NCI-H345 treated with DMSO at 0.1 percent for 48 hours (cell line): ENCODE measurements around the gene GUCY1B1.
A peak's percentile ranks its signal among the peaks of the same experiment; 100 is the strongest.

Experiments
- DNase-seq: peaks from one replicate; lab custom pipeline; 2025; ENCODE audit not compliant: unreplicated experiment; lab: John Stamatoyannopoulos, UW

The GUCY1B1 gene

GRCh38 chr4:155758481-155759371 is at the start of gene GUCY1B1:
Gene GUCY1B1, plus strand, starts transcription at chr4:155759021. Its CDS starts 120 bp downstream, at chr4:155759141.
- DNase-seq = peak; percentile 52

- DNase-seq = no peak
Observed at GRCh38 chr4:155709918-155710317, 48.9 kb upstream of the GUCY1B1 start.

GRCh38 chr4:155711556-155711955 is 47.3 kb upstream of the GUCY1B1 start:
- no peak for DNase-seq

GRCh38 chr4:155712846-155713245 is 46.0 kb upstream of the GUCY1B1 start:
- DNase-seq = no peak

- DNase-seq = no peak
Observed at GRCh38 chr4:155713911-155714310, 44.9 kb upstream of the GUCY1B1 start.

GRCh38 chr4:155722336-155722735 is 36.5 kb upstream of the GUCY1B1 start:
- DNase-seq = no peak

- no peak for DNase-seq
Observed at GRCh38 chr4:155722816-155723499, 35.9 kb upstream of the GUCY1B1 start.

- DNase-seq = no peak
Observed at GRCh38 chr4:155724731-155725130, 34.1 kb upstream of the GUCY1B1 start.

- no peak for DNase-seq
Observed at GRCh38 chr4:155734065-155734464, 24.8 kb upstream of the GUCY1B1 start.

GRCh38 chr4:155734951-155735350 is 23.9 kb upstream of the GUCY1B1 start:
- DNase-seq = no peak

GRCh38 chr4:155735496-155735895 is 23.3 kb upstream of the GUCY1B1 start:
- no peak for DNase-seq

GRCh38 chr4:155738548-155738947 is 20.3 kb upstream of the GUCY1B1 start:
- DNase-seq = no peak

GRCh38 chr4:155741546-155741945 is 17.3 kb upstream of the GUCY1B1 start:
- DNase-seq = no peak

- no peak for DNase-seq
Observed at GRCh38 chr4:155742310-155743015, 16.4 kb upstream of the GUCY1B1 start.

GRCh38 chr4:155745984-155746383 is 12.8 kb upstream of the GUCY1B1 start:
- DNase-seq = no peak

- DNase-seq = no peak
Observed at GRCh38 chr4:155748039-155748438, 10.8 kb upstream of the GUCY1B1 start.

- no peak for DNase-seq
Observed at GRCh38 chr4:155749041-155749440, 9.8 kb upstream of the GUCY1B1 start.

- DNase-seq = no peak
Observed at GRCh38 chr4:155751569-155751968, 7.3 kb upstream of the GUCY1B1 start.

GRCh38 chr4:155757745-155758265 is 1.0 kb upstream of the GUCY1B1 start:
- DNase-seq = no peak

GRCh38 chr4:155759372-155760252 is 791 bp downstream of the GUCY1B1 start:
- no peak for DNase-seq
